ENCODE measurements around the gene USP4.

GRCh38 chr3:49269443-49270155, 70.3 kb downstream of the USP4 start:
- TF ChIP-seq, protein P1, sequence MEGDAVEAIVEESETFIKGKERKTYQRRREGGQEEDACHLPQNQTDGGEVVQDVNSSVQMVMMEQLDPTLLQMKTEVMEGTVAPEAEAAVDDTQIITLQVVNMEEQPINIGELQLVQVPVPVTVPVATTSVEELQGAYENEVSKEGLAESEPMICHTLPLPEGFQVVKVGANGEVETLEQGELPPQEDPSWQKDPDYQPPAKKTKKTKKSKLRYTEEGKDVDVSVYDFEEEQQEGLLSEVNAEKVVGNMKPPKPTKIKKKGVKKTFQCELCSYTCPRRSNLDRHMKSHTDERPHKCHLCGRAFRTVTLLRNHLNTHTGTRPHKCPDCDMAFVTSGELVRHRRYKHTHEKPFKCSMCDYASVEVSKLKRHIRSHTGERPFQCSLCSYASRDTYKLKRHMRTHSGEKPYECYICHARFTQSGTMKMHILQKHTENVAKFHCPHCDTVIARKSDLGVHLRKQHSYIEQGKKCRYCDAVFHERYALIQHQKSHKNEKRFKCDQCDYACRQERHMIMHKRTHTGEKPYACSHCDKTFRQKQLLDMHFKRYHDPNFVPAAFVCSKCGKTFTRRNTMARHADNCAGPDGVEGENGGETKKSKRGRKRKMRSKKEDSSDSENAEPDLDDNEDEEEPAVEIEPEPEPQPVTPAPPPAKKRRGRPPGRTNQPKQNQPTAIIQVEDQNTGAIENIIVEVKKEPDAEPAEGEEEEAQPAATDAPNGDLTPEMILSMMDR (IDR thresholded peaks at IDR 0.05) = no peak
- TF ChIP-seq POLR2A (IDR thresholded peaks at IDR 0.05) = no peak
